ENCODE data around the gene CAND2.

- TF ChIP-seq POLR2AphosphoS5 (IDR thresholded peaks at IDR 0.05; ENCODE audit: low read depth) (no peak), REST (IDR thresholded peaks at IDR 0.05; ENCODE audit: insufficient replicate concordance, low read depth) (no peak)
These were observed 1.5 kb downstream of the CAND2 start for GRCh38 chr3:12797892-12798558.

All from HL-60 (cell line).